Measurements from ENCODE around the gene GDF10. TPM values are rescaled to one million over a fixed set of nuclear protein-coding genes. Genes with fewer than 3 reads are reported as not detected.

Gene GDF10
- total RNA-seq, 1 donor from 2014 or later: 1.7 TPM

GRCh38 chr10:47283848-47284247 lies 16.1 kb upstream of the GDF10 start:
- no peaks in the 10 kb centered on the region for H3K36me3 ChIP-seq
- no peak overlapping the region for H3K4me3 ChIP-seq
- no peak overlapping the region for H3K27ac ChIP-seq
- TF ChIP-seq CTCF (IDR thresholded peaks at IDR 0.05): no peak
- no peak for TF ChIP-seq POLR2A (IDR thresholded peaks at IDR 0.05)
- no peak for TF ChIP-seq POLR2AphosphoS5 (IDR thresholded peaks at IDR 0.05; ENCODE audit: insufficient read depth in 1 of 2, low read depth in 1 of 2)
- H3K27me3 ChIP-seq: no peaks in the 10 kb centered on the region
- no peaks in the 10 kb centered on the region for H3K9me3 ChIP-seq
- DNase-seq (ENCODE audit: extremely low spot score in 2 of 2): peak in 1 of 2 donors; percentile 52
- intact Hi-C loops (cut with DNase I): no loop called here
- peaks cover 8% of the 10 kb centered on the region for H3K4me1 ChIP-seq

GRCh38 chr10:47285381-47286115 lies 14.4 kb upstream of the GDF10 start:
- peak in 1 of 2 donors; percentile 91 for DNase-seq (ENCODE audit: extremely low spot score in 2 of 2)
- intact Hi-C loops (cut with DNase I): no loop called here
- Histone ChIP-seq H3K4me3 (no peak overlapping the region), H3K9me3 (no peaks in the 10 kb centered on the region), H3K4me1 (peaks cover 8% of the 10 kb centered on the region), H3K36me3 (no peaks in the 10 kb centered on the region), H3K27me3 (no peaks in the 10 kb centered on the region), H3K27ac (no peak overlapping the region)
- no peak for TF ChIP-seq CTCF (IDR thresholded peaks at IDR 0.05)
- TF ChIP-seq POLR2AphosphoS5 (IDR thresholded peaks at IDR 0.05; ENCODE audit: insufficient read depth in 1 of 2, low read depth in 1 of 2): no peak
- TF ChIP-seq POLR2A (IDR thresholded peaks at IDR 0.05): no peak

GRCh38 chr10:47286116-47286505 lies 13.9 kb upstream of the GDF10 start:
- Histone ChIP-seq H3K4me3 (no peak overlapping the region), H3K27me3 (no peaks in the 10 kb centered on the region), H3K27ac (no peak overlapping the region), H3K36me3 (no peaks in the 10 kb centered on the region), H3K9me3 (no peaks in the 10 kb centered on the region), H3K4me1 (peaks cover 8% of the 10 kb centered on the region)
- peak in 1 of 2 donors; percentile 52 for DNase-seq (ENCODE audit: extremely low spot score in 2 of 2)
- no peak for TF ChIP-seq POLR2AphosphoS5 (IDR thresholded peaks at IDR 0.05; ENCODE audit: insufficient read depth in 1 of 2, low read depth in 1 of 2)
- no peak for TF ChIP-seq CTCF (IDR thresholded peaks at IDR 0.05)
- no peak for TF ChIP-seq POLR2A (IDR thresholded peaks at IDR 0.05)
- intact Hi-C loops (cut with DNase I): no loop called here

GRCh38 chr10:47286591-47287315 lies 13.2 kb upstream of the GDF10 start:
- TF ChIP-seq POLR2A (IDR thresholded peaks at IDR 0.05): no peak
- Histone ChIP-seq H3K27me3 (no peaks in the 10 kb centered on the region), H3K4me1 (peaks cover 8% of the 10 kb centered on the region), H3K4me3 (no peak overlapping the region), H3K36me3 (no peaks in the 10 kb centered on the region), H3K27ac (no peak overlapping the region), H3K9me3 (no peaks in the 10 kb centered on the region)
- intact Hi-C loops (cut with DNase I): no loop called here
- peak in 1 of 2 donors; percentile 92 for DNase-seq (ENCODE audit: extremely low spot score in 2 of 2)

- H3K27me3 ChIP-seq: no peaks in the 10 kb centered on the region
- H3K9me3 ChIP-seq: no peaks in the 10 kb centered on the region
- DNase-seq (ENCODE audit: extremely low spot score in 2 of 2): no peak
- H3K36me3 ChIP-seq: no peaks in the 10 kb centered on the region
- intact Hi-C loops (cut with DNase I): no loop called here
- H3K27ac ChIP-seq: no peak overlapping the region
- H3K4me1 ChIP-seq: peaks cover 8% of the 10 kb centered on the region
- TF ChIP-seq POLR2A (IDR thresholded peaks at IDR 0.05) (no peak), POLR2AphosphoS5 (IDR thresholded peaks at IDR 0.05; ENCODE audit: insufficient read depth in 1 of 2, low read depth in 1 of 2) (no peak), CTCF (IDR thresholded peaks at IDR 0.05) (no peak)
- no peak overlapping the region for H3K4me3 ChIP-seq
Measured at GRCh38 chr10:47287365-47287802, 12.6 kb upstream of the GDF10 start.

All from vagina (tissue), 2 donors.